Stromal cell of bone marrow (primary cell): ENCODE data around the gene FBXO40.

Source experiments
- DNase-seq: peaks from one replicate; pipeline ENCODE4 v3.0.0-alpha.2; 2012; ENCODE audit warnings: low read depth

Gene FBXO40

GRCh38 chr3:121663171-121663847 is 70.1 kb downstream of the FBXO40 start:
- DNase-seq = no peak

DNA sequence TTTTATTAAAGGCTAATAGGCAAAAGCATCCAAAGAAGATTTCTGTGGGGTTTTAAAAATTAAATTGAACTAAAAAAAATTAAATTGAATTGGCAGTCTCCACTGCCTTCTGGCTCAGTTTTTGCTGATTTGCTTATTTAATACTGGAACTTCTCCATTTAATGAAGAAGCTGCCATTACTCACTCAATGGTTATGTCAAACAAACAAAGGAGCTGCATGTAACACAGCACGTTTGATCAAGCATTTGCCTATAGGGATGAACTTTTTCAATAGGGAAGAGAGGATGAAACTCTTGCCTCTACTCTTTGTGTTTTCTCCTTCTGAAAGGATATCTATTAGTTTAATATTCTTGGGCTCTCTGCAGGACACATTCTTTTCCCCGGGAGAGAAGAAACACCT is 72.3 kb downstream of the FBXO40 start:
- DNase-seq = no peak

- no peak for DNase-seq
Observed at GRCh38 chr3:121667333-121667732, 74.2 kb downstream of the FBXO40 start.

GRCh38 chr3:121670676-121671075 is 77.5 kb downstream of the FBXO40 start:
- DNase-seq = no peak

DNA sequence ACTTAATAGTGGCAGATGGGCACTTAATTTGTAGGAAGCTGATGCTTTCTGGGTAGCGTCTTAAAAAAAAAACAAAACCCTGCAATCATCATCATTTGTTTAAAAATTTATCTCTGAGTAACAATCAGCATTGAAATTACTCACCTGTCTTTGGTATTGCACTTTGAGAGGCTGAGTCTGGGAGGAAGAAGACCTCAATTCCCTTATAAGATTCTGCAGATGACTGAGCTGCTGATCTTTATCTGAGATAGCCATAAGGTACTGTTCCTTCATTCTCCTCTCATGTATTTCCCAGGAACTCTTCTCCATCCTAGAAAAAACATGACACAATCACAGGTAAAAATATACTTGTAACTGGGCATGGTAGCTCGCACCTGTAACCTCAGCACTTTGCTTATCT is 84.0 kb downstream of the FBXO40 start:
- no peak for DNase-seq
